DMS114 treated with DMSO at 0.1 percent for 48 hours (cell line): ENCODE data around the gene CPSF4.

Source experiments
- DNase-seq: peaks from one replicate; lab custom pipeline; 2025; ENCODE audit not compliant: unreplicated experiment; lab: John Stamatoyannopoulos, UW

Gene CPSF4

DNA sequence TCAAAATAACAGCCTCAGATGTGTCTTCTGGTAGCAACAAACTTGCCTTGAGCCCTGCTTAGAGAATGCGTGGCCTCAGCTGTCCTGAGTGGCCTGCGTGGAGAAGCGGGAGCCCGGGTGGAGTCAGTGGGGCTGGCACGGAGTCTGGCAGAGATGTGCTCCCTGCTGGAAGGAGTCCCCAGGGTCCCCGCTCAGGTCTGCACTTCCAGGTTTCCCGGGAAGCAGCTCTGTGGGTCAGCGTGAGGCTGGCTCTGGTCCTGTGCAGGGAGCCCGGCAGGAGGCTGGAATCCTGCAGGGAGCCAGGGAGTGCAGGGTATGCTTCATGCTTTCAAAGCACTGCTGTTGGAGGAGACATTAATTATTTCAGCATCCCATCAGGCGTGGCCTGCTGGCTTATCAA, 10.1 kb downstream of the CPSF4 start:
- DNase-seq, result no peak

DNA sequence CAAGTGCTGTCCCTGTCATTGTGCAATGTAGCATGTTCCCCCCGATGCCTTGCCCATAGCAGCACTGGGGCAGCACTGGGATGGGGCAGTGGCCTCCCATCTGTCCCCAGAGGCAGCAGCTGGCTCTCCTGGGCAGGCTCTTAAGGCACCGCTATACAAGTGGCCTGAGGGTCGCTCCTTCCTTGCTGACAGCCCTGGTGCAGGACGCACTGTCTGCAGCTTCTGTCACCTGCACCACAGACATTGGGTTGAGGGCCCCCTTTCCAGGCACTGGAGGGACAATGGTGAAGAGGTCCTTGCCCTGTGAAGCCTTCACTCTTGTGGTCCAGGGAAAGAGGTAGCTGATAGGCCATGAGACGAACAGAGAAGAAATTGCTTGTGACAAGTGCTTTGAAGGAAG, 10.6 kb downstream of the CPSF4 start:
- DNase-seq, result no peak

DNA sequence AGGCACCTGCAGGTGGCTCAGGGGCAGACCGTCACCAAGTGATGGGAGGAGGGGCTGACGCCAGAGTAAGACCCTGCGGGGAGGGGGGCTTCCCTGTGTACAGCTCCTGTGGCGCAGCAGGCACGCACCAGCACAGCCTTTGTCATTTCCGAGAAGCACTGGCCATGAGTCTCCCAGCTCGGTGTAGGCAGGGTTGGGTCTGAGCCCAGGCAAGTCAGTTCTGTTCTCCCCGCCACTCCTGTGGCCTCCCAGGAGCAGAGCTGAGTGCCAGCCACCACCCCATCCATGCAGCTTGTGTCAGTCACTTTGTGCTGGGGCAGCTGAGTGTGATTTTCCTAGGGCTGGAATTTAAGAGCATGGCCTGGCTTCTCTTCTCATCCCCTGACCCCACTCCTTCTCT, 13.2 kb downstream of the CPSF4 start:
- no peak for DNase-seq

DNA sequence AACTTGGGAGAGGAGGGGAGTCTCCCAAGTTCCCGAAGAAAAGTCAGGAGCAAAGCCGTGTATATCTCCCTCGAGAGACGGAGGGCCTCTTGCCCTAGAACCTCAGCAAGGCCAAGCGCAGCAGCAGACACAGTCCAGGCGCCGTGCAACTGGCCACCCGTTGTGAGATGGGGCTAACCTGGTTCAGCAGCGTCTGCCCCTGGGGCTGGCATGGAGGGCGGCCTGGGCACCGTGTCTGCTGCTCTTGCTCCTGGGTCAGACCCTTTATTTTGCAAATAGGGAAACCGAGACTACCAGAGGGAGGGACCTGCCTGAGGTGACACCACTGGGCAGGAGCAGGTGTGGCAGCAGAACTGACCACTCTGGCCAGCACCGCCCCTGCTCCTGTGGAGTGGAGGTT, 13.8 kb downstream of the CPSF4 start:
- no peak for DNase-seq

DNA sequence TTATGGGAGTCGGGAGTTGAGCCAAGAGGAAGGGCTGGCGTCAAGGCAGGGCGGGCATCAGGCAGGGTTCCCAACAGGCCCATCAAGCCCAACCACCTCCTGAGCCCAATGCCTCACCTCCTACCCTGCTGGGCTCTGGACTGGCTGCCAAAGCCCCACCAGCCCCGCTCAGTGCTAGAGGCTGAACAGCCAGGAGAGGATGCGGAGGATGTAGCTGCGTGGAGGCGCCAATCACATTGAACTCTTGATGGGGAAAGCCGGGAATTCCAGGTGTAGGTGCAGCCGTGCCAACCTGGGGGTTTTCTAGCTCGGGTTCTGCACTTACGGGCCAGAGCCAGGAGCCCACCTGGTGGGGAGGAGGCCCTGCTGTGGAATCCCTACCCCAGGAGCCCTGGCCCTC, 14.4 kb downstream of the CPSF4 start:
- no peak for DNase-seq

DNA sequence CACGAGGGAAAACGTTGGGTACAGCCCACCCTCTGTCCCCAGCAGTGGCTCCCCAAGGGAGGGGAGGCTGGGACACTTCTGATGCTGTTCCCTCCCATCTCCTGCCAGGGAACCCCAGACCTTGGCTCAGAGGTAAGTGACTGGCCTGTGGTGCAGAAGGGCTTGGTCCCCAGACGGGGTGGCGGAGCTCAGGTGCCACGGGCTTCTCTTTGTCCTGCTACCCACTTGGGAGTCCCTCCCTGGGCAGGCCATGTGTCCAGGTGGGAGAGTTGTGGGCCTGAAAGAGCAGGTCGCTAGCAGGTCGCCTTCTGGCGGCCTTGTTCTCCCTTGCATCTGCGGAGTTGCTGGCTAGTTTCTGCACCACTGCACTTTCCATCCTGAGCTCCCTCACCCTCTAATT, 17.1 kb downstream of the CPSF4 start:
- no peak for DNase-seq

DNA sequence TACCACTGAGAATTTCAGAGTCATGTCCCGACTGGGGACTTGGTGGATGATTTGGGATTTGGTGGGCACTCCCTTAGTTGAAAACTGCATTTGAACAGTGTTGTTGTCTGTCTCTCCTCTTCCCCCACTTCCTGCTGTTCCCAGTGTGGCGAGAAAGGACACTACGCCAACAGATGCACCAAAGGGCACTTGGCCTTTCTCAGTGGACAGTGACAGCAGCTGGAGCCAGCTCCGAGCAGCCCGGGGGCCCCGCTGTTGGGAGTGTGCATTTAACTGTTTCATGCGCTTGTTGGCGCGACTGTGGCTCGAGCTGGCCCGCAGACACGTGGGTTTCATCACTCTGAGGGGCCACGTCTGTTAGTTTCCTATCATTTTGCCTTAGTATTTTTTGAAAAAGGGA, 17.5 kb downstream of the CPSF4 start:
- no peak for DNase-seq

DNA sequence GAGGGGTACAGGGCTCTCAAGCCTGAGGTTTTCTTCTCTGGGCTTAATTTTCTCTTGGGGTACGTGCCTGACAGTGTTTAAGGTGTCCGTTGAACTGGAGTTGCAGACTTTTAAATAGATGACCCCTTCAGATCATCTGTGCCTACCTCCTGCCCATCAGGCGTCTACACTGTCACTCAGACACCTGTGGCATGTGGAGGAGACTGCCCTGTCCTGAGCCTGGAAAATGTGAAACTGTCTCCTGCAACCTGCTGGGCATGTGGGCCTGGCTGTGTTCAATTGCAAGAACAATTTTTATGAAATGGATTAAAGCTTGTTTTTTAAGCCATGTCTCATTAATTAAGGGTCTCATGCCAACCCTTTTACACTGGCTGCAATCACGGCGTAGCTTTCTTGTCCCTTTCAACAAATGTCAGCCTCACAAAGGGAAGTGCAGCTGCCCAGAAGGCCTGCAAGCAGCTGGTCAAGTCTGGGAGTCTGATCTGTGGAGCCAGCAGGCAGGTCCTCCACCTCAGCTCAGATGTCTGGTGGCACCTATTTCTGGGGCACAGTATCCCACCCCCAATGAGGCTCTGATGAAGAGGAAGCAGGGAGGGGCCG, 18.4 kb downstream of the CPSF4 start:
- DNase-seq, result no peak

DNA sequence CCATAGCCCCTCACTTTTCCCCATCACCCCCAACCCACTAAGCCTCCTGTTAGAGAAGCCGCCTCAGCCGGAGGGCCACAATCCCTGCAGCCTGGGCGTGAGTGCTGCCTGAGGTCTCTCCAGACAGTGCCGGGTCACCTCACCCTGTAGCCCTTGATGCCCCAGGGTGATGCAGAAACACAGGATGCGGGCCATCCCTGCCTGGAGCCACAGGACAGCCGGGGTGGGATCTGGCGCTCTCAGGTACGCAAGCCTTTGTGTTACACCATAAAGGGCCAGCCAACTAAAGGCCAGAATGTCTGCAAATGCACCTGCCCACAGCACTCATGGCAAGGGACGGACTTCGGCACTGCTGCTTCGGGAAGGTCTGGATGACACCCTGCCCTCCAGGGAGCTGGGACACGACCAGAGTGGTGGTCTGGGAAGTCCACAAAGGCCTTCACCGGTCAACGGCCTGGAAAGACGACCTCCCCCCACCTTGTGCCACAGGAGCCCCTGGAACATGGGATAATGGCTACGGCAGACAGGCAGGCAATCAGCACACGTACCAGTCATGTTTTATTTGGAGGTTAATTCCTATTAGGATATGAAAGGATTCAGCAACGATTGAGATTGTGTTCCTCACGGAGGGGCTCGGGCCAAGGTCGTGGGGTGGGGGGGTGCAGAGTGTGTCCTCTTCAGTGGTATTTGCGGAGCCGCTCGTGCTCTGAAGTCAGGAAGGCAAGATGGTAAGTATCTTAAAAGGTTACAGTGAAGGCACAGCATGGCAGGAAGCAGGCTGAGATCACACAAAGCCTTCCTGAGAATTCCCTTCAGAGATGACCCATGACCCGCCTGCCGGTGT, 19.1 kb downstream of the CPSF4 start:
- DNase-seq, result no peak

DNA sequence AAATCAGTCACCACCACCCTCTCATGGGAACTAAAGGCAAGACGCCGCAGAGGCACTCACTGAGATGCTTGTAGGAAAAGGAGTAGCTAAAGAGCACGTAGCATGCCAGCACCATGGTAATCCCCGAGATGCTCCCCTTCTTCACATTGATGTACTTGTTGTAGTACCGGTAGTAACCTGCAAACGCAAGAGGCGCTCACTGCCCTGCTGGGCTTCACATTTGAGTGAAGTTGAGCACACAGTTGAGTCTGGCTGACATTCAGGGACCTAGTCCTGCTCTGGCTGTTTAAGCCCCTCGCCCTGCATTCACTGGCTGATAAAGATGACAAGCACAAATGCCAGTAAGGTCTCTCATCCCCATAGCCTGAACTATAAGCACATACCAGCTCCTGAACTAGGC, 20.3 kb downstream of the CPSF4 start:
- DNase-seq, result no peak

DNA sequence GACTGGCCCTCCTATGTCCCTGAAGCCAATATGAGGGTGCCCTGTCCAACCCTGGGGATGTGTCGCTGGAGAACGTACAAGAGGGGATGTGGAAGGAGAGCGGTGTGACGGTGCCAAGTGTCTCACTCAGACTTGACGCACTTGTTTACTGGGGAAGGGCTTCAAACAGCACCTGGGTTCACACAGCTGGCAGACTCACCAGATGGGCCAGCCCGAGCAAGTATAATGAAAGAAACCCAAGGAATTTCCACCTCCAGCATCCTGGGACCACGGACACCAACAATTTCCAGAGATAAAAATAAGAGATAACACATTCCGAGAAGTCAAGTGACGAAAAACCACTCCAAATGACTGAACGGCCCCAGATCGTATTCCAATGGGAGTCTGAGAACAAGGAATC, 21.9 kb downstream of the CPSF4 start:
- DNase-seq, result no peak

DNA sequence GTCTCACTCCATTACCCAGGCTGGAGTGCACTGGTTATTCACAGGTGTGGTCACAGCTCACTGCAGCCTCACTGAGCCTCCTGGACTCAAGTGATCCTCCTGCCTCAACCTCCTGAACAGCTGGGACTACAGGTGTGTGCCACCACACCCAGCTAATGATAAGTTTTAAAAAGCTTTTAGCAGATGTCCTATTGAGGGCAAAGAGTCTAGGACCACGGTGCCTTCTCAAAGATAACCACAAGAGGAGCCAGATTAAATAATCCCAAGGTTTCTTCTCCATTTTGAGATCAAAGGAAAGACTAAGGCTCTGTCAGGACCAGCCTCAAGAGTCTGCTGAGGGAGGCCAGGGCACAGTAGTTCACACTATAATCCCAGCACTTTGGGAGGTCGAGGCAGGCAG, 22.5 kb downstream of the CPSF4 start:
- no peak for DNase-seq

DNA sequence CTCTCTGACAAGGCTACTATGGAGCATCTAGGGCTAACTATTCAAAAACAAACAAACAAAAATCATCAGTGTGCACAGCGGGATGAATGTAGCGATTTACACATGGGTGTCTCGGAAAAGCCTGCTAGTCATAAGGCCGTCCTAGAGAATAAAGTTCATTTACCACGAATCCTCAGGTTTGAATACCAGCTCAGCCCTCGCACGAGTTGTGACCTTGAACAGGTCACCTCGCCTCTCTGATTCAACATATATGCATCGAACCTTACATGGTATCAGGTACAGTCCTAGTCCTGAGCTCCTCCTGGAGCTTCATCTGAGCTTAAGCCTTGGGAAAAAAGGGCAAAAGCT, 26.7 kb downstream of the CPSF4 start:
- DNase-seq, result no peak

DNA sequence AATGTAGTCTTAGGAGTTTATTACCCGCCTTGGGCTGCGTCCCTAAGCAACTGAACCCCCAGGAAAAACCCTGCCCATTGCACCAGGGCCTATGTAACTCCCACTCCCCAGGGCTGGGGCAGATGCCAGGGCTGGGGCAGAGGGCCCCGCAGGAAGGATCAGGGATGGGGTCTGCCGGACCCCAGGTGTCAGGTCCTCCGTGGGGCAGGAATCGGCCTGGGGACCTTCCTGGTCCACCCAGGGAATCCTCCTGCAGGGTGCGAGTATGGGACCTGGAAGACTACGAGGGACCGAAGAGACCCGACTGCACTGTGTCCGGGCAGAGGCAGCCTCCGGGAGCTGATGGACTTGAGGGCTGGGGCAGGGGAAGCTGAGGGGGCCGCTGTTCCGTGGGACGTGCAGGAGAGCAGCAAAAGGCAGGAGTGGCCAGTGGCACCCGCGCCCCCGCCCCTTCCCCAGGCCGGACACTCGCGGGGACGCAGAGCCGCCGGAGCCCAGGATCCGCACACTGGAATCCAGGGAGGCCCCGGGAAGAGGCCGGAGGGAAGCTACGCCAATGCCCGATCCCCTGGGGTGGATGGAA, 29.7 kb downstream of the CPSF4 start:
- no peak for DNase-seq

DNA sequence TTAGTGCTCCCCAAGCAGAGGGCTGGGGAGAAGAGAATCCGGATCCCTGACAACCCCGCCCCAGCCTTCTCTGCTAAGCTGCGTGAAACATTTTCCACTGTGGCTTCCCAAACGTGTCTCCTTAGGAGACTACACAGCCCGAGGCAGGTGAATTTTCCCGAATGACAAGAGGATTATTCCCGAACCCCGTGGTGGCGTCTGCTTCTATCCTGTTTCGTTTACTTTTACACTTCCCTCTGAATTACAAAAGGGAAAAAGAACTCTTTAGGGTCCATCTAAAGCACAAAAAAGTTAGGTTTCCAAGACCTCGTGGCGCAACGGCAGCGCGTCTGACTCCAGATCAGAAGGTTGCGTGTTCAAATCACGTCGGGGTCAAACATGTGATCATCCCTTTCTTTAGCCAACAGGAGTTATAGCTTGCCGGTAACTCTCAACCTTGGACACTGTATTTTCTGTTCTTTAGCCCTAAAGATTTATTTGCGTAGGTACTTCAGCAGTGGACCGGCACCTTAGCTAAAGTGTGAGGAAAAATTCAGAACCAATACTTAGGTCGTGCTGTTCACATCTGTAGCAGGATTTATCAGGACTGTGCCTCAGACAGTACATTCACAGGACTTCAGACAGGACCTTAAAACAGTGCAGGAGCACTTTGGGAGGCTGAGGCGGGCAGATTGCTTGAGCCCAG, 30.8 kb downstream of the CPSF4 start:
- DNase-seq, result no peak

DNA sequence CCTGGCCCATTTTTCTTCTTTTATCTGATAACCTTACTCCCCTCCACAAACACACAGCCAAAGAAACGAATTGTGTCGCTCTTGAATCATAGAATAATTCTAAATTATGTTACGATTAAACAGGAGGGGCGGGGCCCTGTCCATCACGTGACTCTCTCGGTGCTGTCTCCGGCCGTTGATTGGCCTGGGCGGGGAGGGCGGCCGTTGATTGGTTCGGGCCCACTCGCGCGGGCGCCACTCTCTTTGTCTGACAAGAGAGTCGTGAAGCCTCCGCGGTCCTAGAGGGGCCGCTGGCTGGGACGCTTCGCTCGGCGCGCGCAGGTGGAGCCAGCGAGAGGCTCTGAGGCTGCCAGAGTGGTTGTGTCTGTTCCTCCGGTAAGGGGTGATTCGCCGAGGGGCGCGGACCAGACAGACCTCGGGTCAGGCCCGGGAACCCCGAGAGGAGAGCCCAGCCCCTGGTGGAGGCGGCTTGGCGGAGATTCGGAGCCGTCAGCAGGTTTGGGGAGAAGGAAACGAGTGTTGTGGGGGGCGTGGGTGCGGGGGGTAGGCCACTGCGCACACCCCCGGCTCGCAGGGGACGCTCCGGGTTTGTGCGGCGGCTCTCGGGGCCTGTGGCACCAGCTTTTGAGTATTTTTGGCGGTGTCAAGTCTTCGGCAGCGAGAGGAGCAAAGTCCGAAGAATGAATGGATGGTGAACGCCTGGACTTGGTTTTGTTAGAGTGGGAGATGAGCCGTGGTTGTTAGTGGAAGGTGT, 34.0 kb downstream of the CPSF4 start, which contains the start of gene ZNF789:
TSS of gene ZNF789 (plus strand) at position 330 of the 754 bp plus-strand sequence. CDS start 3,567 bp downstream, outside the sequence.
- DNase-seq, result peak; percentile 92

DNA sequence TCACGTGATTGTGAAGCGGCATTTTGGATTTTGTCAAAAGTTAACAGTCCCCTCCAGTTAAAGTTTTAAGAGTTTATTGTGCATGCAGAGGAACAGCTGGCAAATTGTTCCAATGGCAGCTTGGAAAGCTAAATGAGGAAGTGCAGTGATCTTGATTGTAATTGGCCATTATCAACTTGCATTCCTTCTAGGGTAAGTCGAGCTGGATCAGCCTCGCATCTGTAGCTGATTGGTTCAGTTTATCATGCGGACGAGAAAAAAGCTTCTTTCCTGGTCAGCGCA, 34.5 kb downstream of the CPSF4 start:
- DNase-seq, result peak; percentile 45

DNA sequence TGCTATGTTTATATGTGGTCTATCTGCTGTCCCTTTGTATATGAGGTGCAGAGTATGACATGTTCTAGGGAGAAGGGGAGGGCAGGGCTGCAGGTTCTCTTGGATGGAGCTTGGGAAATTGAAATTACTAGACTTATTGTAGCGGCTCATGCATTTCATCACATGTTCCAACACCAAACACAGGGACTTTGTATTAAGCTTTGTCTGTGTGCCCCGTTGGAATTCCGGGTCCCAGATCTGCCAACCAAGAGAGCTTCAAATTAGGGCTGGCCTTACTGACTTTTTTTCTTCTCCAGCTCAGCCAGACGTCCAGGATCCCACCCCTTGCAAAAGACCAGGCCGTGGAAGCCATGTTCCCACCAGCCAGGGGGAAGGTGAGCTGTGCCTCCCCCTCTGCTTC, 37.4 kb downstream of the CPSF4 start:
- DNase-seq, result no peak

DNA sequence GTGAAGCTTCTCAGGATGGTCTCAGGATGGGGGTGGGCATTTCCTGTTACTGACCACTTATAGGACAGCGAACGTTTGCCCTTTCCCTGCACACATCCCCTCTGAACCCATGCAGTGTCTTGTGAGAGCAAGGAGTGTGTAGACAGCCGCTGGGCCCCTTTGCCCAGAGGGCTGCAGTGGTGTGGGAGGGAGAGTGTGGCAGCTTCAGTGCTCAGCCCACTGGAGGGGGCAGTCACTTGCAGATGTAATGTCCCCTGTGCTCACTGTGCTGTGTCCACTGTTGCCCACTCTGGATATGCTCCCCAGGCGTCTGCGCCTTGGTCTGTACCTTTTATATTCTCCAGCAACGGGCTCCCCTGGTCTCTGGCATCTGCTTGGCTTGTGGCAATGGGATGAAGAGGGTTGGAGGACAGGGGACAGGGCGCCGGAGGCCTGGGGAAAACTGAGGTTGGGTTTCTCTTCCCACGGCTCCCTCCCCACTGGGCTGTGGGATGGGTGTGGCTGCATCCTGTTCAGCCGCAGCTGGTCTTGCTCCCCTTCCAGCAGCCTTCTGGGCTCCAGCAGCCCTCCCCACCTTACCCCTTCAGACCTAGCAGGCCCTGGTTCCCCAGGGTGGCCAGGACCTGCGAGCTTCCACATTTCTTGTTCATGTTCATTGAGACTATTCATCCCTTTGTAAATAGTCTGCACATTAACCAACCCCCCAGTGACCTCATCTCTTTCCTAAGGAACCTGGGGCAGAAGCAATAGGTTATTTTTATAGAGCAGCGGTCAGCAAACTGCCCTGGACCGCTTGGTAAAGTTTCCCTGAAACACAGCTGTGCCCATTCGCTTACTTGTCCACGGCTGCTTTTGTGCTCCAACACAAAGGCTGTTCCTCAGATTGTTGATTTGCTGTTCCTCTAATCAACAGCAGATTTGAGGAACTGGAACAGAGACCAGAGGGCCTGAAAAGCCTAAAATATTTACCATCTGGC, 40.0 kb downstream of the CPSF4 start:
- no peak for DNase-seq

DNA sequence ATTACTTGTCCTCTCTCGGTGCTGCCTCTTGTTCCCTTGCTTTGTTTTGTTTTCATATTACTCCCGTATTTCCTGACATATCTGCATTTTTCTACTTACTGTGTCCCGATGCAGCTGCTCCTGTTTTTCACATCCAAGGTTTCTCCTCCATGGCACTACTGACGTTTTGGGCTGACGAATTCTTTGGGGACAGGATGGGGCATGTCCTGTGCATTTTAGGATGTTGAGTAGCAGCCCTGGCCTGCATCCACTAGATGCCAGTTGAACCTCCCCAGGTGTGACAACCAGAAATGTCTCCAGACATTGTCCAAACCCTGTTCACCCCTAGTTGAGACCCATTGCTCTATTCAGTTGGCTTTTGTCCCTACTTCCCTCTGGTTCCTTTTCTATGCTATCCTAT, 46.4 kb downstream of the CPSF4 start:
- no peak for DNase-seq
